ENCODE measurements around the gene KLHL18.

Gene KLHL18

DNA sequence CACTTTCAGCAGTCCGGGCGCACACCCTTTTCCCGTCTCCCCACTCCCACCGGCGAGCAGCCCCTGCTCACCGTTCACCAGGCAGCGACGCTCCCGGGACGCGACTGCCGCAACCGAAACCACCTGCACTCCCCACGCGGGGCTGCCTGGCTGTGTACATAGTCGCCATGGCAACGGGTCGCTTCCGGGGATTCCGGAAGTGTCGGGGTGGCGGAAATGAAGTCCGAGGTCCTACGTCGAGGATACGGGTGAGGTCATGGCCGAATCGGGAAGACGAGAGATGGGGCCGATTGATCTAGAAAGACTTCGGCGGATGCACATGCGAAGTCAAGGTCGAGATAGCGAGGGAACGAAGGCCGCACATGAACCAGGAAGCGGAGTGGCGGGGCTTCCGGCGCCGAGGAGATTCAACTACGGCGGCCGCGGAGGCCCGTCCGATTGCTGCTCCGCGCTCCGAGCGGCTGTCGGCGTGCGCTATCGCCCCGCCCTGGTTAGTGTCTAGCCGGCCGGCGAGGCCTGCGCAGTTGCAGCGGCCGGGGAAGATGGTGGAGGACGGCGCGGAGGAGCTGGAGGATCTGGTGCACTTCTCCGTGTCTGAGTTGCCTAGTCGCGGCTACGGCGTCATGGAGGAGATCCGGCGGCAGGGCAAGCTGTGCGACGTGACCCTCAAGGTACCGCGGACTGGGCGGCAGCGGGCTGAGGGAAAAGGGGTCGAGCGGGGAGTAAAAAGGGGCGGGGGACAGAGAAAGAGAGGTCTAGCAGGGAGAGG, at the start of gene KLHL18, which contains the start of gene KIF9:
Gene KLHL18 (plus strand): TSS at position 521 of the 769 bp plus-strand sequence. CDS start 22 bp downstream, at position 543.
Gene KIF9 (minus strand): TSS at position 376 of the 769 bp plus-strand sequence. CDS start 5,425 bp downstream, outside the sequence.
- peak; percentile 86 for ATAC-seq (ENCODE audit: low read depth)
- Histone ChIP-seq H3K4me1 (ENCODE audit: insufficient read depth, poor library complexity, severe bottlenecking) (no peaks in the 10 kb centered on the region), H3K27ac (ENCODE audit: poor library complexity, severe bottlenecking) (peak within 1 kb of the TSS; percentile 76)

GRCh38 chr3:47238017-47238416, 44.7 kb upstream of the KLHL18 start:
- TF ChIP-seq, protein P1, sequence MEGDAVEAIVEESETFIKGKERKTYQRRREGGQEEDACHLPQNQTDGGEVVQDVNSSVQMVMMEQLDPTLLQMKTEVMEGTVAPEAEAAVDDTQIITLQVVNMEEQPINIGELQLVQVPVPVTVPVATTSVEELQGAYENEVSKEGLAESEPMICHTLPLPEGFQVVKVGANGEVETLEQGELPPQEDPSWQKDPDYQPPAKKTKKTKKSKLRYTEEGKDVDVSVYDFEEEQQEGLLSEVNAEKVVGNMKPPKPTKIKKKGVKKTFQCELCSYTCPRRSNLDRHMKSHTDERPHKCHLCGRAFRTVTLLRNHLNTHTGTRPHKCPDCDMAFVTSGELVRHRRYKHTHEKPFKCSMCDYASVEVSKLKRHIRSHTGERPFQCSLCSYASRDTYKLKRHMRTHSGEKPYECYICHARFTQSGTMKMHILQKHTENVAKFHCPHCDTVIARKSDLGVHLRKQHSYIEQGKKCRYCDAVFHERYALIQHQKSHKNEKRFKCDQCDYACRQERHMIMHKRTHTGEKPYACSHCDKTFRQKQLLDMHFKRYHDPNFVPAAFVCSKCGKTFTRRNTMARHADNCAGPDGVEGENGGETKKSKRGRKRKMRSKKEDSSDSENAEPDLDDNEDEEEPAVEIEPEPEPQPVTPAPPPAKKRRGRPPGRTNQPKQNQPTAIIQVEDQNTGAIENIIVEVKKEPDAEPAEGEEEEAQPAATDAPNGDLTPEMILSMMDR (IDR thresholded peaks at IDR 0.05; ENCODE audit: poor library complexity, severe bottlenecking) = no peak
- no peak for DNase-seq (ENCODE audit: low spot score)
- no peaks in the 10 kb centered on the region for H3K27me3 ChIP-seq (ENCODE audit: insufficient read depth, poor library complexity, severe bottlenecking)
- no peaks in the 10 kb centered on the region for H3K36me3 ChIP-seq (ENCODE audit: low read depth)
- H3K4me1 ChIP-seq (ENCODE audit: insufficient read depth, poor library complexity, severe bottlenecking) = no peaks in the 10 kb centered on the region
- no peak overlapping the region for H3K4me3 ChIP-seq (ENCODE audit: severe bottlenecking)
- H3K9me3 ChIP-seq (ENCODE audit: severe bottlenecking) = no peaks in the 10 kb centered on the region
- H3K27ac ChIP-seq (ENCODE audit: poor library complexity, severe bottlenecking) = no peak overlapping the region
- no peak for ATAC-seq (ENCODE audit: low read depth)

More for the DNA sequence above, at the start of gene KLHL18, which contains the start of gene KIF9:
- H3K36me3 ChIP-seq (ENCODE audit: low read depth) = peaks cover 7% of the 10 kb centered on the region
- H3K9me3 ChIP-seq (ENCODE audit: severe bottlenecking) = no peaks in the 10 kb centered on the region
- peak; percentile 94 for DNase-seq (ENCODE audit: low spot score)
- H3K27me3 ChIP-seq (ENCODE audit: insufficient read depth, poor library complexity, severe bottlenecking) = no peaks in the 10 kb centered on the region
- TF ChIP-seq, protein P1 (IDR thresholded peaks at IDR 0.05; ENCODE audit: poor library complexity, severe bottlenecking) = no peak
- H3K4me3 ChIP-seq (ENCODE audit: severe bottlenecking) = peak within 1 kb of the TSS; percentile 56

DNA sequence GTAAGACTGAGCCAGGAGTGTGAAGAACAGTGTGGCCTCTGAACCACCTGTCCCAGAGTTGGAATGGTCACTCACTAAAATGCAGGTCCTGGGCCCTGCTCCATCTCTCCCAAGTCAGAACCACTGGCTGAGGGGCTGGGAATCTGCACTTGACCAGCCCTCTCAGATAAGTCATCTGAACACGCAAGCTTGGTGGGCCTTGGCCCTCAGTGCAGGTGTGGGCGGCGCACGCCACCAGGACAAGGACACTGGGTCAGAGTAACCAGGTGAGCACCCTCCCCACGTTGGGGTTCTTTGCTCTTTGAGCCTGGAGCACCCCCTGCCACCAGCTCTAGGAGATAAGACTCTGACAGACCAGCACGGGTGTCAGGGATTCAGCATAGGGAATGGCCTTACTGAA, 42.8 kb upstream of the KLHL18 start:
- Histone ChIP-seq H3K4me1 (ENCODE audit: insufficient read depth, poor library complexity, severe bottlenecking) (no peaks in the 10 kb centered on the region), H3K4me3 (ENCODE audit: severe bottlenecking) (no peak overlapping the region), H3K27ac (ENCODE audit: poor library complexity, severe bottlenecking) (no peak overlapping the region), H3K27me3 (ENCODE audit: insufficient read depth, poor library complexity, severe bottlenecking) (no peaks in the 10 kb centered on the region), H3K36me3 (ENCODE audit: low read depth) (no peaks in the 10 kb centered on the region), H3K9me3 (ENCODE audit: severe bottlenecking) (no peaks in the 10 kb centered on the region)
- ATAC-seq (ENCODE audit: low read depth) (no peak), DNase-seq (ENCODE audit: low spot score) (no peak)
- TF ChIP-seq, protein P1 (IDR thresholded peaks at IDR 0.05; ENCODE audit: poor library complexity, severe bottlenecking) = no peak

DNA sequence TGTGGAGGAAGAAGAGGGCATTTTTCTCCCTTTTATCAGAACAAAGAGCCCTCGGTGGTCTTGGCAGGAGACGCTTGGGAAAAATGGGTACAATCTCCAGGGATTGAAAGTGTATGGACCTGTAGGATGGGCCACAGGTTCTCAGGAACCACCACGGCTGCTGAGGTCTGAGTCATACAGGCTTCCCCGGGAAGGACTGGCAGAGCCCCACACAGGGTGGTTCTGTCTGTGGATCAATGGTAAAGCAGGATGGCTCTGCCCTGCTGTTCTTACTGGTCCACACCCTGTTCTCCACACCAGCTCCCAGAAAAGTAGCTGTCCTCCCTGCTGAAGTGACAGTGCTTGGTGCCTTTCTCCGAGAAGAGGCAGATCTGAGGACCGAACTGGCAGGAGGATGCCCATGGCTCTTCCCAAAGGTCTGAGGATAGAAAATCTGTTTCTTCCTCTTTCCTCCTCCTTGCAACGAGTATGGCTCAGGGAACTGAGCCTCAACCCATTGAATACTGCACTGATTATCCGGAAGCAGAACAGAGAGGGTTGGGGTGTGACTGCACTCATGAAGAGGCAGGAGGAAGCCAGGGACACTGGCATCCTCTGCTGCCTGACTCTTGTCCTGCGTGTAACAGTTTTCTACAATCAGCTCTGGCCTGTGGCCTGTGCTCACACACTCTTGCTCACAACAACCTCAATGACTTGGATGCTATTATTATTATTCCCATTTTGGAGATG, 39.2 kb upstream of the KLHL18 start:
- ATAC-seq (ENCODE audit: low read depth) (no peak), DNase-seq (ENCODE audit: low spot score) (no peak)
- Histone ChIP-seq H3K4me1 (ENCODE audit: insufficient read depth, poor library complexity, severe bottlenecking) (no peaks in the 10 kb centered on the region), H3K4me3 (ENCODE audit: severe bottlenecking) (no peak overlapping the region), H3K27ac (ENCODE audit: poor library complexity, severe bottlenecking) (no peak overlapping the region), H3K36me3 (ENCODE audit: low read depth) (no peaks in the 10 kb centered on the region), H3K9me3 (ENCODE audit: severe bottlenecking) (no peaks in the 10 kb centered on the region), H3K27me3 (ENCODE audit: insufficient read depth, poor library complexity, severe bottlenecking) (no peaks in the 10 kb centered on the region)
- TF ChIP-seq, protein P1 (IDR thresholded peaks at IDR 0.05; ENCODE audit: poor library complexity, severe bottlenecking) = no peak
